ENCODE data around the gene SMARCA4.
"Not testable (repeated sequence)": the region's sequence is repeated elsewhere in the genome, so short reads cannot be mapped to it uniquely, and the experiment has no call there.

Gene SMARCA4

GRCh38 chr19:11103667-11104066 is 142.8 kb downstream of the SMARCA4 start:
- not testable (repeated sequence) for DNase-seq

GRCh38 chr19:11105014-11105636 is 144.3 kb downstream of the SMARCA4 start:
- DNase-seq, result no peak

GRCh38 chr19:11106477-11106876 is 145.6 kb downstream of the SMARCA4 start:
- DNase-seq, result no peak

DNA sequence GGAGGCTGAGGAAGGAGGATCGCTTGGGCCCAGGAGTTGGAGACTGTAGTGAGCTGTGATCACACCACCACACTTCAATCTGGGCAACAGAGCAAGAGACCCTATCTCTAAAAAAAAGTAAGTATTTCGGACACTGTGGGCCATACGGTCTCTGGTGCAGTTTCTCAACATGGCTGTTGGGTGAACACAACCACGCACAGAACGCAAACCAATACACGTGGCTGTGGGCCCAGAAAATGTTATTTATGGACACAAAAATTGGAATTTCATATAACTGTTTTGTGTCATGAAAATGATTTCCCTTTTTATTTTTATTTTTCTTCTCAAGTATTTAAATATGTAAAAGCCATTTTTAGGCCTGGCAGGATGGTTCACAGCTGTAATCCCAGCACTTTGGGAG is 147.9 kb downstream of the SMARCA4 start:
- DNase-seq, result no peak

GRCh38 chr19:11111117-11111770 is 150.4 kb downstream of the SMARCA4 start:
- no peak for DNase-seq

GRCh38 chr19:11111771-11112144 is 150.9 kb downstream of the SMARCA4 start:
- no peak for DNase-seq

Data from fibroblast of skin of back (primary cell).